H1 (cell line): ENCODE results near the gene PCDHB6. TPM values are rescaled to one million over a fixed set of nuclear protein-coding genes. Genes with fewer than 3 reads are reported as not detected.

Experiments used
- CTCF ChIA-PET: fragments of 300-600 bp; sonication (Branson Sonifier 250); formaldehyde crosslinking; loops from one replicate; lab custom pipeline; 2021; ENCODE audit not compliant: partially characterized antibody; lab: Charles Lee
- POLR2A ChIA-PET: fragments of 300-600 bp; sonication (Branson Sonifier 250); formaldehyde crosslinking; loops from one replicate; lab custom pipeline; 2021; ENCODE audit warnings: inconsistent platforms; ENCODE audit not compliant: partially characterized antibody; lab: Charles Lee
- DNase-seq, 2 experiments: peaks; one replicate each; pipeline versions ENCODE4 v3.0.0 to v3.0.0-alpha.2; 2010 to 2022; ENCODE audit warnings: low spot score in 2 of 2, low read depth in 1 of 2, mixed read lengths in 1 of 2
- FAIRE-seq: peaks from 2 replicates; lab custom pipeline; 2011; peaks lifted over from hg19 to GRCh38; lab: Jason Lieb, UNC
- H2AFZ ChIP-seq: 2 replicates; pipeline ENCODE4 v1.8.1; 2012; ENCODE audit warnings: low read length, inconsistent platforms
- H2AK5ac ChIP-seq: 2 replicates; pipeline ENCODE4 v1.6.1; 2013; ENCODE audit warnings: low read depth, low read length
- H2BK120ac ChIP-seq: replicated peaks from 2 replicates; pipeline ENCODE3; 2013; ENCODE audit warnings: low read depth, low read length, inconsistent platforms
- H2BK12ac ChIP-seq: 2 replicates; pipeline ENCODE4 v1.6.1; 2013; ENCODE audit warnings: low read depth, low read length
- H2BK15ac ChIP-seq: 2 replicates; pipeline ENCODE4 v1.6.1; 2013; ENCODE audit warnings: low read length
- H2BK20ac ChIP-seq: 2 replicates; pipeline ENCODE4 v1.6.1; 2013; ENCODE audit warnings: low read length
- H2BK5ac ChIP-seq: 2 replicates; pipeline ENCODE4 v1.6.1; 2013; ENCODE audit warnings: low read depth, low read length
- H3K14ac ChIP-seq: 2 replicates; pipeline ENCODE4 v1.6.1; 2013; ENCODE audit warnings: inconsistent platforms; ENCODE audit not compliant: insufficient read length
- H3K18ac ChIP-seq: 2 replicates; pipeline ENCODE4 v1.6.1; 2013; ENCODE audit warnings: low read length; ENCODE audit errors: extremely low read depth
- H3K23ac ChIP-seq: 2 replicates; pipeline ENCODE4 v1.6.1; 2013; ENCODE audit warnings: inconsistent platforms; ENCODE audit not compliant: insufficient read length
- H3K23me2 ChIP-seq: 2 replicates; pipeline ENCODE4 v1.6.1; 2013; ENCODE audit warnings: low read depth, low read length
- H3K27ac ChIP-seq: 2 replicates; pipeline ENCODE4 v1.6.1; 2011; ENCODE audit warnings: low read depth, low read length, inconsistent platforms
- H3K27me3 ChIP-seq, 4 experiments: replicated peaks in 1 of 4; 1 replicate in 1 of 4; 2 replicates in 3 of 4; pipeline versions ENCODE4 v1.6.1 to v1.8.1; 2011 to 2013; ENCODE audit warnings: low read length in 3 of 4, mild to moderate bottlenecking in 3 of 4, inconsistent platforms in 2 of 4, mixed read lengths in 2 of 4, moderate library complexity in 1 of 4; ENCODE audit not compliant: control insufficient read depth in 3 of 4, insufficient read depth in 3 of 4; ENCODE audit errors: extremely low read depth in 1 of 4
- H3K36me3 ChIP-seq, 4 experiments: 2 replicates each; pipeline versions ENCODE4 v1.6.1 to v1.8.1; 2011 to 2013; ENCODE audit warnings: mild to moderate bottlenecking in 4 of 4, low read length in 3 of 4, moderate library complexity in 2 of 4, control low read depth in 1 of 4, inconsistent platforms in 1 of 4; ENCODE audit not compliant: insufficient read depth in 4 of 4, control insufficient read depth in 2 of 4
- H3K4ac ChIP-seq: replicated peaks from 2 replicates; pipeline ENCODE3; 2013; ENCODE audit warnings: low read length, low read depth, mixed read lengths, inconsistent platforms; ENCODE audit not compliant: insufficient read length
- H3K4me1 ChIP-seq, 4 experiments: replicated peaks in 1 of 4; 1 replicate in 1 of 4; 2 replicates in 3 of 4; pipeline versions ENCODE4 v1.6.1 to v1.8.1; 2011 to 2013; ENCODE audit warnings: low read length in 3 of 4, inconsistent platforms in 2 of 4, mixed read lengths in 1 of 4; ENCODE audit not compliant: insufficient read depth in 4 of 4, control insufficient read depth in 3 of 4
- H3K4me2 ChIP-seq, 2 experiments: 2 replicates each; pipeline versions ENCODE4 v1.6.1 to v1.8.1; 2011 to 2013; ENCODE audit warnings: low read depth in 2 of 2, low read length in 2 of 2, control low read depth in 1 of 2, inconsistent platforms in 1 of 2, mild to moderate bottlenecking in 1 of 2; ENCODE audit not compliant: insufficient read depth in 1 of 2
- H3K4me3 ChIP-seq, 4 experiments: fragments of 200-600, 300-600 bp in 1 of 4; sonication (generic), shearing (Covaris generic), sonication (Bioruptor Twin) in 1 of 4; 2 replicates each; pipeline versions ENCODE4 v1.5.1 to v1.8.1; 2011 to 2016; ENCODE audit warnings: low read length in 4 of 4, low read depth in 3 of 4, control low read depth in 2 of 4, inconsistent platforms in 2 of 4, mild to moderate bottlenecking in 2 of 4, mixed read lengths in 1 of 4, moderate library complexity in 1 of 4; ENCODE audit not compliant: insufficient read depth in 2 of 4; ENCODE audit errors: extremely low read depth in 1 of 4
- H3K56ac ChIP-seq: replicated peaks from 2 replicates; pipeline ENCODE3; 2013; ENCODE audit warnings: low read depth, mild to moderate bottlenecking, mixed read lengths, low read length, inconsistent platforms; ENCODE audit not compliant: insufficient read length
- H3K79me1 ChIP-seq: 2 replicates; pipeline ENCODE4 v1.6.1; 2013; ENCODE audit warnings: low read depth, low read length, control low read depth
- H3K79me2 ChIP-seq, 2 experiments: 2 replicates each; pipeline versions ENCODE4 v1.6.1 to v1.8.1; 2012 to 2013; ENCODE audit warnings: low read length in 2 of 2, mild to moderate bottlenecking in 2 of 2, inconsistent platforms in 1 of 2; ENCODE audit not compliant: insufficient read depth in 2 of 2, control insufficient read depth in 1 of 2
- H3K9ac ChIP-seq, 4 experiments: replicated peaks in 1 of 4; 1 replicate in 1 of 4; 2 replicates in 3 of 4; pipeline versions ENCODE4 v1.6.1 to v1.8.1; 2011 to 2013; ENCODE audit warnings: low read depth in 3 of 4, low read length in 3 of 4, control low read depth in 2 of 4, mild to moderate bottlenecking in 2 of 4, moderate library complexity in 2 of 4, inconsistent platforms in 1 of 4; ENCODE audit errors: extremely low read depth in 1 of 4
- H3K9me3 ChIP-seq, 2 experiments: 2 replicates each; pipeline versions ENCODE4 v1.6.1 to v1.8.1; 2012 to 2013; ENCODE audit warnings: mild to moderate bottlenecking in 2 of 2, moderate library complexity in 2 of 2, control low read depth in 1 of 2, inconsistent platforms in 1 of 2, low read depth in 1 of 2, low read length in 1 of 2, mixed read lengths in 1 of 2; ENCODE audit not compliant: insufficient read depth in 2 of 2
- H4K20me1 ChIP-seq, 2 experiments: replicated peaks in 1 of 2; 2 replicates each; pipeline versions ENCODE3 to v1.8.1; 2011 to 2013; ENCODE audit warnings: inconsistent platforms in 2 of 2, low read length in 2 of 2, mild to moderate bottlenecking in 1 of 2; ENCODE audit not compliant: insufficient read depth in 2 of 2, control insufficient read depth in 1 of 2
- H4K5ac ChIP-seq: 2 replicates; pipeline ENCODE4 v1.6.1; 2013; ENCODE audit warnings: low read length, low read depth, mixed read lengths, inconsistent platforms; ENCODE audit not compliant: insufficient read length
- H4K8ac ChIP-seq: 2 replicates; pipeline ENCODE4 v1.8.0; 2013; ENCODE audit warnings: mild to moderate bottlenecking, moderate library complexity, low read length, inconsistent platforms; ENCODE audit not compliant: insufficient read depth; ENCODE audit errors: extremely low read depth
- H4K91ac ChIP-seq: replicated peaks from 2 replicates; pipeline ENCODE3; 2013; ENCODE audit warnings: low read length, mixed read lengths, inconsistent platforms; ENCODE audit not compliant: insufficient read length
- MAFK ChIP-seq: IDR thresholded peaks from 2 replicates; pipeline ENCODE4 v1.6.1; 2012; ENCODE audit warnings: low read depth, mild to moderate bottlenecking, improper control_type of control experiment, low read length
- RAD21 ChIP-seq, 2 experiments: IDR thresholded peaks in 1 of 2; conservative IDR thresholded peaks in 1 of 2; 2 replicates each; pipeline ENCODE4 v1.6.1; 2011; ENCODE audit warnings: low read depth in 2 of 2, low read length in 2 of 2, improper control_type of control experiment in 1 of 2, inconsistent platforms in 1 of 2, mild to moderate bottlenecking in 1 of 2, moderate library complexity in 1 of 2
- WGBS, 2 experiments: shearing (Covaris generic) in 1 of 2; methylation state at CpG; one replicate each; pipeline versions ENCODE4 v1.1.6 to v1.1.7; 2013 to 2015; ENCODE audit warnings: low lambda C conversion rate in 2 of 2, mixed read lengths in 2 of 2, inconsistent platforms in 1 of 2, low coverage in 1 of 2, missing lambda C conversion rate in 1 of 2; ENCODE audit not compliant: insufficient replicate concordance in 2 of 2, insufficient coverage in 1 of 2, insufficient read length in 1 of 2; ENCODE audit errors: extremely low coverage in 1 of 2, missing lambda C conversion rate in 1 of 2; 5-methylcytosine and 5-hydroxymethylcytosine counted together
- polyA plus RNA-seq, 7 experiments: library from polyadenylated mRNA; depleted of rRNA in 3 of 7; stranded (reverse) in 5 of 7; unstranded in 2 of 7; fragments of >200 nt in 5 of 7; fragments of 200-250 nt in 2 of 7; gene quantifications; 1 replicate in 5 of 7; 2 replicates in 1 of 7; 4 replicates in 1 of 7; pipeline versions ENCODE4 v1.2.1 to v1.2.3, GENCODE V29; 2011 to 2013; ENCODE audit warnings: missing spikeins in 2 of 7, mixed read lengths in 2 of 7
- total RNA-seq: library from RNA; stranded (reverse); fragmentation: NEBNext Ultra II Directional; extraction: Animal tissue kit (Norgen Biotek cat#: 25700); gene quantifications from 2 replicates; pipeline ENCODE4 v1.2.1, GENCODE V29; 2021
- TF ChIP-seq, protein P1 (sequence below), 3 experiments: IDR thresholded peaks; 1 replicate in 2 of 3; 2 replicates in 1 of 3; pipeline versions ENCODE4 v1.5.1 to v1.6.1; 2011; ENCODE audit warnings: low read length in 3 of 3, mild to moderate bottlenecking in 3 of 3, inconsistent platforms in 2 of 3, low read depth in 1 of 3, moderate library complexity in 1 of 3; ENCODE audit not compliant: insufficient read depth in 1 of 3; ENCODE audit errors: control extremely low read depth in 1 of 3

The PCDHB6 gene
- total and polyA plus RNA-seq, 2 of the 8 experiments (the other 6 are each of a cell fraction or from before 2014, with no cell fraction given), result 0.28 to 0.29 TPM

- peak within 1 kb of the TSS; percentile 14 to 46 (median 35); a peak in 6 of 8 replicates for H3K4me3 ChIP-seq
- H3K9ac ChIP-seq, result no peak within 1 kb of the TSS
- H2AK5ac ChIP-seq, result no peak within 1 kb of the TSS
- no peak within 1 kb of the TSS for H3K4ac ChIP-seq
- WGBS, 2 experiments, result 24% methylated on average over 10 of the region's 10 CpGs; no CpG with 5 or more reads in 1 of the 2 experiments
- TF ChIP-seq RAD21 (IDR thresholded peaks at IDR 0.05 in 1 of 2, conservative IDR thresholded peaks at IDR 0.05 in 1 of 2; ENCODE audit: low read depth in 2 of 2, low read length in 2 of 2) (peak; percentile 82 to 84), MAFK (no peak)
- TF ChIP-seq, protein P1, sequence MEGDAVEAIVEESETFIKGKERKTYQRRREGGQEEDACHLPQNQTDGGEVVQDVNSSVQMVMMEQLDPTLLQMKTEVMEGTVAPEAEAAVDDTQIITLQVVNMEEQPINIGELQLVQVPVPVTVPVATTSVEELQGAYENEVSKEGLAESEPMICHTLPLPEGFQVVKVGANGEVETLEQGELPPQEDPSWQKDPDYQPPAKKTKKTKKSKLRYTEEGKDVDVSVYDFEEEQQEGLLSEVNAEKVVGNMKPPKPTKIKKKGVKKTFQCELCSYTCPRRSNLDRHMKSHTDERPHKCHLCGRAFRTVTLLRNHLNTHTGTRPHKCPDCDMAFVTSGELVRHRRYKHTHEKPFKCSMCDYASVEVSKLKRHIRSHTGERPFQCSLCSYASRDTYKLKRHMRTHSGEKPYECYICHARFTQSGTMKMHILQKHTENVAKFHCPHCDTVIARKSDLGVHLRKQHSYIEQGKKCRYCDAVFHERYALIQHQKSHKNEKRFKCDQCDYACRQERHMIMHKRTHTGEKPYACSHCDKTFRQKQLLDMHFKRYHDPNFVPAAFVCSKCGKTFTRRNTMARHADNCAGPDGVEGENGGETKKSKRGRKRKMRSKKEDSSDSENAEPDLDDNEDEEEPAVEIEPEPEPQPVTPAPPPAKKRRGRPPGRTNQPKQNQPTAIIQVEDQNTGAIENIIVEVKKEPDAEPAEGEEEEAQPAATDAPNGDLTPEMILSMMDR (IDR thresholded peaks at IDR 0.05; ENCODE audit: control extremely low read depth in 1 of 3, insufficient read depth in 1 of 3, low read depth in 1 of 3, low read length in 3 of 3), result peak; percentile 72 to 83 (median 83)
- no peaks in the 10 kb centered on the region; the same call in 1 of the 2 replicates for H3K23me2 ChIP-seq
- H3K4me1 ChIP-seq, result no peaks in the 10 kb centered on the region; a peak in 1 of 7 replicates
- H2BK20ac ChIP-seq, result no peak within 1 kb of the TSS
- no peak within 1 kb of the TSS for H2BK120ac ChIP-seq
- no peak within 1 kb of the TSS for H3K18ac ChIP-seq
- H2AFZ ChIP-seq, result peak within 1 kb of the TSS; percentile 99
- H3K14ac ChIP-seq, result no peak within 1 kb of the TSS
- no peaks in the 10 kb centered on the region for H3K27me3 ChIP-seq
- no peak within 1 kb of the TSS for H4K5ac ChIP-seq
- H2BK12ac ChIP-seq, result 0 out of 2 replicates have a peak within 1 kb of the TSS, but pooled peaks have one; percentile 43
- H3K23ac ChIP-seq, result no peak within 1 kb of the TSS
- peak in 1 of 2 experiments; percentile 92 for DNase-seq
- H4K20me1 ChIP-seq, result no peaks in the 10 kb centered on the region
- H3K9me3 ChIP-seq, result peaks cover 6 to 8% of the 10 kb centered on the region in 2 experiments; a peak in 2 of 4 replicates
- FAIRE-seq, result peak; percentile 94
- H2BK5ac ChIP-seq, result no peak within 1 kb of the TSS
- no peak within 1 kb of the TSS for H4K91ac ChIP-seq
- no peaks in the 10 kb centered on the region for H3K36me3 ChIP-seq
- H3K79me1 ChIP-seq, result no peaks in the 10 kb centered on the region
- H3K4me2 ChIP-seq, result peak within 1 kb of the TSS; percentile 36 to 54
- no peak within 1 kb of the TSS for H2BK15ac ChIP-seq
- CTCF ChIA-PET, result interaction anchor here (0.6 to 3.9 kb wide), 73 partner anchors 7 to 406 kb away, joined by 3 to 44 read pairs (median 4); partner anchors contain the start of genes PCDHA1, PCDHA2, PCDHB11 and PCDHB12
- POLR2A ChIA-PET, result interaction anchor here (1.2 to 1.8 kb wide), 3 partner anchors 10 to 98 kb away, joined by 3 to 6 read pairs (median 5); partner anchors contain the start of genes PCDHB16, PCDHB2 and PCDHB5
- H3K79me2 ChIP-seq, result no peaks in the 10 kb centered on the region
- H3K56ac ChIP-seq, result no peak within 1 kb of the TSS
- no peak within 1 kb of the TSS for H3K27ac ChIP-seq
- H4K8ac ChIP-seq, result no peak within 1 kb of the TSS
These were observed 42.4 kb downstream of the PCDHB6 start, which contains the start of gene PCDHB10 for GRCh38 chr5:141192110-141192725. Gene PCDHB10, plus strand, starts transcription at chr5:141192353. Its CDS starts 200 bp downstream, at chr5:141192553.
